Brain microvascular endothelial cell (primary cell): Measurements from ENCODE around the gene EYA3.

Experiments
- DNase-seq: peaks from one replicate; pipeline ENCODE4 v3.0.0-alpha.2; 2020
- H3K27ac ChIP-seq: fragments of 250-450 bp; sonication (Bioruptor Pico); 2 replicates; pipeline ENCODE4 v1.5.1; 2020; ENCODE audit warnings: mild to moderate bottlenecking, moderate library complexity
- H3K27me3 ChIP-seq: fragments of 250-450 bp; sonication (Bioruptor Pico); replicated peaks from 2 replicates; pipeline ENCODE4 v1.5.1; 2020; ENCODE audit warnings: mild to moderate bottlenecking
- H3K36me3 ChIP-seq: fragments of 250-450 bp; sonication (Bioruptor Pico); replicated peaks from 2 replicates; pipeline ENCODE4 v1.5.1; 2020; ENCODE audit warnings: mild to moderate bottlenecking
- H3K4me3 ChIP-seq: 2 replicates; pipeline ENCODE4 v1.5.1; 2011; ENCODE audit warnings: low read depth, mild to moderate bottlenecking, control low read depth, low read length, moderate library complexity
- in situ Hi-C: cut with HindIII; loops from 2 replicates; pipeline ENCODE4 v1.10.0; 2017; ENCODE audit warnings: low sequenced_read_pairs, low pct_ligation_motif_present
- TF ChIP-seq, protein P1 (sequence below): IDR thresholded peaks from 2 replicates; pipeline ENCODE4 v1.5.1; 2011; ENCODE audit warnings: low read depth, mild to moderate bottlenecking, moderate library complexity, low read length, control low read depth, inconsistent platforms; ENCODE audit errors: missing control alignments

EYA3 gene

GRCh38 chr1:28036431-28036830 lies 52.0 kb downstream of the EYA3 start:
- no peak for DNase-seq
- H3K27ac ChIP-seq = no peak overlapping the region
- in situ Hi-C loops = no loop called here
- TF ChIP-seq, protein P1, sequence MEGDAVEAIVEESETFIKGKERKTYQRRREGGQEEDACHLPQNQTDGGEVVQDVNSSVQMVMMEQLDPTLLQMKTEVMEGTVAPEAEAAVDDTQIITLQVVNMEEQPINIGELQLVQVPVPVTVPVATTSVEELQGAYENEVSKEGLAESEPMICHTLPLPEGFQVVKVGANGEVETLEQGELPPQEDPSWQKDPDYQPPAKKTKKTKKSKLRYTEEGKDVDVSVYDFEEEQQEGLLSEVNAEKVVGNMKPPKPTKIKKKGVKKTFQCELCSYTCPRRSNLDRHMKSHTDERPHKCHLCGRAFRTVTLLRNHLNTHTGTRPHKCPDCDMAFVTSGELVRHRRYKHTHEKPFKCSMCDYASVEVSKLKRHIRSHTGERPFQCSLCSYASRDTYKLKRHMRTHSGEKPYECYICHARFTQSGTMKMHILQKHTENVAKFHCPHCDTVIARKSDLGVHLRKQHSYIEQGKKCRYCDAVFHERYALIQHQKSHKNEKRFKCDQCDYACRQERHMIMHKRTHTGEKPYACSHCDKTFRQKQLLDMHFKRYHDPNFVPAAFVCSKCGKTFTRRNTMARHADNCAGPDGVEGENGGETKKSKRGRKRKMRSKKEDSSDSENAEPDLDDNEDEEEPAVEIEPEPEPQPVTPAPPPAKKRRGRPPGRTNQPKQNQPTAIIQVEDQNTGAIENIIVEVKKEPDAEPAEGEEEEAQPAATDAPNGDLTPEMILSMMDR = peak; percentile 15
- no peaks in the 10 kb centered on the region for H3K27me3 ChIP-seq
- no peak overlapping the region for H3K4me3 ChIP-seq
- H3K36me3 ChIP-seq = peaks cover 5% of the 10 kb centered on the region

DNA sequence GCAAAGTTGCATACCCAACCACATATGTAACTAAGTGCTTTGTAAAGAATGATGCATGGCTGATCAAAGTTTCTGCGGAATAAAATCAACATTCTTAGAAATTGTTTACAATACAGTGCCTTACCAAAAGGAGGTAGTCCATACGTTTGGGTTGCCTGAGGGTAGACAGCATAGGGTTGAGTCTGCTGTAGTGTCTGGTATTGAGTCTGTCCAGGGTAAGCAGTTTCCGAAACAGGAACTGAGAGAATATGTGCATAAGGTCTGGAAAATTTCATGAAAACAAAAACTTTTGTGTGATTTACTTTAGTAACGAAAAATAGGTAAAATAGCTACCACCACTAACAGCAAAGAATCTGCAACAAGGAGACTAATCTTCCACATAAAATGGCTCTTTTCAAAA lies 53.0 kb downstream of the EYA3 start:
- no peak overlapping the region for H3K4me3 ChIP-seq
- no peak overlapping the region for H3K27ac ChIP-seq
- TF ChIP-seq, protein P1 = no peak
- H3K36me3 ChIP-seq = no peaks in the 10 kb centered on the region
- no peak for DNase-seq
- in situ Hi-C loops = no loop called here
- no peaks in the 10 kb centered on the region for H3K27me3 ChIP-seq

GRCh38 chr1:28032281-28032680 lies 56.1 kb downstream of the EYA3 start:
- H3K27me3 ChIP-seq = no peaks in the 10 kb centered on the region
- H3K4me3 ChIP-seq = no peak overlapping the region
- no peak overlapping the region for H3K27ac ChIP-seq
- DNase-seq = no peak
- in situ Hi-C loops = no loop called here
- H3K36me3 ChIP-seq = no peaks in the 10 kb centered on the region
- TF ChIP-seq, protein P1 = no peak

- TF ChIP-seq, protein P1 = no peak
- no peaks in the 10 kb centered on the region for H3K36me3 ChIP-seq
- in situ Hi-C loops = no loop called here
These were observed 57.2 kb downstream of the EYA3 start for GRCh38 chr1:28031173-28031572.

GRCh38 chr1:28028873-28029654 lies 59.3 kb downstream of the EYA3 start:
- TF ChIP-seq, protein P1 = no peak
- Histone ChIP-seq H3K27me3 (no peaks in the 10 kb centered on the region), H3K36me3 (no peaks in the 10 kb centered on the region), H3K27ac (peak overlapping the region; percentile 47), H3K4me3 (no peak overlapping the region)
- in situ Hi-C loops = no loop called here
- no peak for DNase-seq

More at GRCh38 chr1:28031173-28031572, 57.2 kb downstream of the EYA3 start:
- Histone ChIP-seq H3K27ac (no peak overlapping the region), H3K27me3 (no peaks in the 10 kb centered on the region), H3K4me3 (no peak overlapping the region)
- no peak for DNase-seq

- Histone ChIP-seq H3K4me3 (no peak overlapping the region), H3K27me3 (no peaks in the 10 kb centered on the region), H3K36me3 (no peaks in the 10 kb centered on the region), H3K27ac (no peak overlapping the region)
- no peak for DNase-seq
- TF ChIP-seq, protein P1 = no peak
- in situ Hi-C loops = no loop called here
These were observed 60.8 kb downstream of the EYA3 start for GRCh38 chr1:28027660-28028059.
